ENCODE data around the gene TCEAL3. TPM values are rescaled to one million over a fixed set of nuclear protein-coding genes. Genes with fewer than 3 reads are reported as not detected.
A peak's percentile ranks its signal among the peaks of the same experiment; 100 is the strongest.
"Not testable (repeated sequence)": the region's sequence is repeated elsewhere in the genome, so short reads cannot be mapped to it uniquely, and the experiment has no call there.

TCEAL3 gene
- total RNA-seq, 6 experiments from 2014 or later: 1.1 to 3.8 (median 2.0) TPM

- H3K4me1 ChIP-seq: peaks cover 0 to 2% (median 0%) of the 10 kb centered on the region in 4 donors
- ATAC-seq: peak; percentile 94 to 98 (median 96)
- DNase-seq: peak; percentile 71 to 81 (median 81)
- TF ChIP-seq, protein P1, sequence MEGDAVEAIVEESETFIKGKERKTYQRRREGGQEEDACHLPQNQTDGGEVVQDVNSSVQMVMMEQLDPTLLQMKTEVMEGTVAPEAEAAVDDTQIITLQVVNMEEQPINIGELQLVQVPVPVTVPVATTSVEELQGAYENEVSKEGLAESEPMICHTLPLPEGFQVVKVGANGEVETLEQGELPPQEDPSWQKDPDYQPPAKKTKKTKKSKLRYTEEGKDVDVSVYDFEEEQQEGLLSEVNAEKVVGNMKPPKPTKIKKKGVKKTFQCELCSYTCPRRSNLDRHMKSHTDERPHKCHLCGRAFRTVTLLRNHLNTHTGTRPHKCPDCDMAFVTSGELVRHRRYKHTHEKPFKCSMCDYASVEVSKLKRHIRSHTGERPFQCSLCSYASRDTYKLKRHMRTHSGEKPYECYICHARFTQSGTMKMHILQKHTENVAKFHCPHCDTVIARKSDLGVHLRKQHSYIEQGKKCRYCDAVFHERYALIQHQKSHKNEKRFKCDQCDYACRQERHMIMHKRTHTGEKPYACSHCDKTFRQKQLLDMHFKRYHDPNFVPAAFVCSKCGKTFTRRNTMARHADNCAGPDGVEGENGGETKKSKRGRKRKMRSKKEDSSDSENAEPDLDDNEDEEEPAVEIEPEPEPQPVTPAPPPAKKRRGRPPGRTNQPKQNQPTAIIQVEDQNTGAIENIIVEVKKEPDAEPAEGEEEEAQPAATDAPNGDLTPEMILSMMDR (IDR thresholded peaks at IDR 0.05): no peak
- peak; percentile 18 for TF ChIP-seq POLR2A (IDR thresholded peaks at IDR 0.05)
- peak within 1 kb of the TSS; percentile 66 to 83 (median 67) for H3K27ac ChIP-seq
- H3K9me3 ChIP-seq: no peaks in the 10 kb centered on the region
- H3K4me3 ChIP-seq: peak within 1 kb of the TSS; percentile 44 to 61 (median 61)
- 21% methylated on average over 18 of the region's 56 CpGs for WGBS (ENCODE audit: insufficient coverage, low coverage, low lambda C conversion rate, missing lambda C conversion rate)
- no peaks in the 10 kb centered on the region for H3K36me3 ChIP-seq
- H3K27me3 ChIP-seq: no peaks in the 10 kb centered on the region
- intact Hi-C loops (cut with DNase I): no loop called here
Measured at GRCh38 chrX:103585411-103586313, 22.1 kb upstream of the TCEAL3 start, which contains the start of gene TCEAL4. TCEAL4 (plus strand) TSS chrX:103585515; CDS start chrX:103586676, 1,161 bp downstream.

DNA sequence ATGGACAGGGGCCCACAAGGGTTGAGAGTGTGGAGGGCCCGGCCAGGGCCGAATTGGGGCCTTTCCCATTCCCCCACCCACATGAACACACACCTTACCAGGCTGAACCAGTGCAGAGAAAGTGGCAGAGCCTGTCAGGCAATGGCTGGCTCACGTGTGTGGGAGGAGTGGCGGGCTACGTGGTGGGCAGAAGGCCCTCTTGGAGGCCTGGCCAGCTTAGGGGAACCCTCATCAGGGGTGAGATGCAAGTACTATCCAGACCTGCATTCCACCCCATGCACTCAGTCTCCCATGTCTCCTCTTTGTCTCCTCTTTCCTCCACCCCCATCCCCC is 21.5 kb upstream of the TCEAL3 start:
- no peaks in the 10 kb centered on the region for H3K9me3 ChIP-seq
- no peaks in the 10 kb centered on the region for H3K27me3 ChIP-seq
- H3K36me3 ChIP-seq: no peaks in the 10 kb centered on the region
- TF ChIP-seq, protein P1 (IDR thresholded peaks at IDR 0.05): no peak
- TF ChIP-seq POLR2A (IDR thresholded peaks at IDR 0.05): no peak
- intact Hi-C loops (cut with DNase I): no loop called here
- H3K4me3 ChIP-seq: peak overlapping the region; percentile 44 to 61 (median 61)
- peak in 2 of 3 donors; percentile 18 to 42 for DNase-seq
- peaks cover 0 to 2% (median 0%) of the 10 kb centered on the region in 4 donors for H3K4me1 ChIP-seq
- 19% methylated on average over 3 of the region's 5 CpGs for WGBS (ENCODE audit: insufficient coverage, low coverage, low lambda C conversion rate, missing lambda C conversion rate)
- H3K27ac ChIP-seq: peak overlapping the region; percentile 66 to 83 (median 67)
- peak; percentile 48 to 59 (median 52) for ATAC-seq

GRCh38 chrX:103586659-103587058 is 21.1 kb upstream of the TCEAL3 start:
- Histone ChIP-seq H3K4me3 (peak overlapping the region in 2 of 3 donors; percentile 44 to 61), H3K27me3 (no peaks in the 10 kb centered on the region), H3K36me3 (no peaks in the 10 kb centered on the region), H3K9me3 (no peaks in the 10 kb centered on the region), H3K27ac (no peak overlapping the region), H3K4me1 (peaks cover 0 to 2% (median 0%) of the 10 kb centered on the region in 4 donors)
- ATAC-seq (no peak), DNase-seq (no peak)
- intact Hi-C loops (cut with DNase I): no loop called here
- WGBS (ENCODE audit: insufficient coverage, low coverage, low lambda C conversion rate, missing lambda C conversion rate): 35% methylated on average over 4 of the region's 4 CpGs
- TF ChIP-seq, protein P1 (IDR thresholded peaks at IDR 0.05): no peak
- no peak for TF ChIP-seq POLR2A (IDR thresholded peaks at IDR 0.05)

DNA sequence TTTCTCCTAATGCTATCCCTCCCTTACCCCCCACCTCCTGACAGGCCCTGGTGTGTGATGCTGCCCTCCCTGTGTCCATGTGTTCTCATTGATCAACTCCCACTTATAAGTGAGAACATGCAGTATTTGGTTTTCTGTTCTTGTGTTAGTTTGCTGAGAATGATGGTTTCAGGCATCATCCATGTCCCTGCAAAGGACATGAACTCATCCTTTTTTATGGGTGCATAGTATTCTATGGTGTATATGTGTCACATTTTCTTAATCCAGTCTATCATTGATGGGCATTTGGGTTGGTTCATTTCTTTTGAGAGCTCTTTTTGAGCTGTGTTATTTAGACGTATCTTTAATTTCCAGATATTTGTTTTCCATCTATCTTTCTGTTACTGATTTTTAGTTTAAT is 15.5 kb upstream of the TCEAL3 start:
- H3K4me1 ChIP-seq; DNase-seq; H3K4me3 ChIP-seq; H3K36me3 ChIP-seq; ATAC-seq; intact Hi-C loops (cut with DNase I); H3K27ac ChIP-seq; H3K9me3 ChIP-seq; H3K27me3 ChIP-seq: not testable (repeated sequence)
- WGBS (ENCODE audit: insufficient coverage, low coverage, low lambda C conversion rate, missing lambda C conversion rate): 70% methylated on average over 1 of the region's 1 CpG

DNA sequence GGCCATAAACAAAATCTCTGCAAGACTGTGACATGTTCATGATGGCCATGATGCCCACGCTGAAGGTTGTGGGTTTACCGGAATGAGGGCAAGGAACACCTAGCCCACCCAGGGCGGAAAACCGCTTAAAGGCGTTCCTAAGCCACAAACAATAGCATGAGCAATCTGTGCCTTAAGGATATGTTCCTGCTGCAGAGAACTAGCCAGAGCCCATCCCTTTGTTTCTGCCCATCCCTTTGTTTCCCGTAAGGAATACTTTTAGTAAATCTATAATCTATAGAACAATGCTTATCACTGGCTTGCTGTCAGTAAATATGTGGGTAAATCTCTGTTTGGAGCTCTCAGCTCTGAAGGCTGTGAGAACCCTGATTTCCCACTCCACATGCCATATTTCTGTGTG is 12.6 kb upstream of the TCEAL3 start:
- H3K27me3 ChIP-seq; DNase-seq; H3K4me3 ChIP-seq; intact Hi-C loops (cut with DNase I); ATAC-seq; H3K27ac ChIP-seq; H3K4me1 ChIP-seq; H3K9me3 ChIP-seq; H3K36me3 ChIP-seq: not testable (repeated sequence)
- WGBS (ENCODE audit: insufficient coverage, low coverage, low lambda C conversion rate, missing lambda C conversion rate): 50% methylated on average over 2 of the region's 6 CpGs
